Esophagus muscularis mucosa (tissue), 4 donors: ENCODE results near the gene MYEF2. TPM values are rescaled to one million over a fixed set of nuclear protein-coding genes. Genes with fewer than 3 reads are reported as not detected.

Experiments used
- DNase-seq: peaks from one replicate; pipeline ENCODE4 v3.0.0-alpha.2; 2017; ENCODE audit errors: extremely low spot score
- H3K27ac ChIP-seq, 4 donors: fragments of 200-600 bp; sonication (generic); replicated peaks in 1 of 4; 1 replicate in 3 of 4; 2 replicates in 1 of 4; pipeline ENCODE4 v1.5.1; 2016 to 2019; ENCODE audit warnings: mild to moderate bottlenecking in 1 of 4
- H3K27me3 ChIP-seq, 4 donors: fragments of 200-600 bp; sonication (generic); one replicate each; pipeline versions ENCODE4 v1.5.1 to v1.6.0; 2016 to 2019
- H3K36me3 ChIP-seq, 4 donors: fragments of 200-600 bp; sonication (generic); one replicate each; pipeline ENCODE4 v1.5.1; 2016 to 2019
- H3K4me1 ChIP-seq, 4 donors: fragments of 200-600 bp; sonication (generic); one replicate each; pipeline ENCODE4 v1.5.1; 2016 to 2019
- H3K4me3 ChIP-seq, 4 donors: fragments of 200-600 bp; sonication (generic); 1 replicate in 2 of 4; 2 replicates in 2 of 4; pipeline ENCODE4 v1.5.1; 2016 to 2019; ENCODE audit warnings: mild to moderate bottlenecking in 4 of 4, moderate library complexity in 1 of 4
- H3K9me3 ChIP-seq, 4 donors: fragments of 200-600 bp; sonication (generic); 1 replicate in 3 of 4; 2 replicates in 1 of 4; pipeline ENCODE4 v1.5.1; 2016 to 2019
- EP300 ChIP-seq: sonication (generic); formaldehyde crosslinking; IDR thresholded peaks from one replicate; pipeline ENCODE4 v1.6.1; 2017; ENCODE audit warnings: antibody characterized with exemption
- POLR2A ChIP-seq: fragments of 450-650 bp; IDR thresholded peaks from one replicate; pipeline ENCODE4 v1.6.1; 2017; ENCODE audit warnings: antibody characterized with exemption, moderate library complexity, mild to moderate bottlenecking, low read depth
- POLR2AphosphoS5 ChIP-seq, 2 donors: sonication (generic); formaldehyde crosslinking; IDR thresholded peaks; one replicate each; pipeline ENCODE4 v1.6.1; 2017; ENCODE audit warnings: antibody characterized with exemption in 2 of 2
- WGBS: methylation state at CpG from one replicate; pipeline ENCODE4 v1.1.5; 2018; 5-methylcytosine and 5-hydroxymethylcytosine counted together
- intact Hi-C: fragments of 100-400 bp; cut with DNase I; formaldehyde crosslinking; loops from one replicate; pipeline ENCODE4 v1.15.1; 2023
- total RNA-seq, 4 donors: library from RNA; depleted of rRNA; stranded (reverse); fragments of >200 nt; gene quantifications; one replicate each; pipeline versions ENCODE4 v1.1.0 to v1.2.1, GENCODE V29; 2016
- TF ChIP-seq, protein P1 (sequence below), 3 experiments: fragments of 200-600 bp in 2 of 3; fragments of 450-650 bp in 1 of 3; sonication (generic) in 2 of 3; IDR thresholded peaks; one replicate each; pipeline ENCODE4 v1.5.1; 2017 to 2019; ENCODE audit warnings: antibody characterized with exemption in 3 of 3, mild to moderate bottlenecking in 2 of 3, moderate library complexity in 1 of 3

MYEF2 gene, protein sequence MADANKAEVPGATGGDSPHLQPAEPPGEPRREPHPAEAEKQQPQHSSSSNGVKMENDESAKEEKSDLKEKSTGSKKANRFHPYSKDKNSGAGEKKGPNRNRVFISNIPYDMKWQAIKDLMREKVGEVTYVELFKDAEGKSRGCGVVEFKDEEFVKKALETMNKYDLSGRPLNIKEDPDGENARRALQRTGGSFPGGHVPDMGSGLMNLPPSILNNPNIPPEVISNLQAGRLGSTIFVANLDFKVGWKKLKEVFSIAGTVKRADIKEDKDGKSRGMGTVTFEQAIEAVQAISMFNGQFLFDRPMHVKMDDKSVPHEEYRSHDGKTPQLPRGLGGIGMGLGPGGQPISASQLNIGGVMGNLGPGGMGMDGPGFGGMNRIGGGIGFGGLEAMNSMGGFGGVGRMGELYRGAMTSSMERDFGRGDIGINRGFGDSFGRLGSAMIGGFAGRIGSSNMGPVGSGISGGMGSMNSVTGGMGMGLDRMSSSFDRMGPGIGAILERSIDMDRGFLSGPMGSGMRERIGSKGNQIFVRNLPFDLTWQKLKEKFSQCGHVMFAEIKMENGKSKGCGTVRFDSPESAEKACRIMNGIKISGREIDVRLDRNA
- total RNA-seq, result 10 to 100 TPM; 20.0 to 41.1 (median 27.3) TPM

DNA sequence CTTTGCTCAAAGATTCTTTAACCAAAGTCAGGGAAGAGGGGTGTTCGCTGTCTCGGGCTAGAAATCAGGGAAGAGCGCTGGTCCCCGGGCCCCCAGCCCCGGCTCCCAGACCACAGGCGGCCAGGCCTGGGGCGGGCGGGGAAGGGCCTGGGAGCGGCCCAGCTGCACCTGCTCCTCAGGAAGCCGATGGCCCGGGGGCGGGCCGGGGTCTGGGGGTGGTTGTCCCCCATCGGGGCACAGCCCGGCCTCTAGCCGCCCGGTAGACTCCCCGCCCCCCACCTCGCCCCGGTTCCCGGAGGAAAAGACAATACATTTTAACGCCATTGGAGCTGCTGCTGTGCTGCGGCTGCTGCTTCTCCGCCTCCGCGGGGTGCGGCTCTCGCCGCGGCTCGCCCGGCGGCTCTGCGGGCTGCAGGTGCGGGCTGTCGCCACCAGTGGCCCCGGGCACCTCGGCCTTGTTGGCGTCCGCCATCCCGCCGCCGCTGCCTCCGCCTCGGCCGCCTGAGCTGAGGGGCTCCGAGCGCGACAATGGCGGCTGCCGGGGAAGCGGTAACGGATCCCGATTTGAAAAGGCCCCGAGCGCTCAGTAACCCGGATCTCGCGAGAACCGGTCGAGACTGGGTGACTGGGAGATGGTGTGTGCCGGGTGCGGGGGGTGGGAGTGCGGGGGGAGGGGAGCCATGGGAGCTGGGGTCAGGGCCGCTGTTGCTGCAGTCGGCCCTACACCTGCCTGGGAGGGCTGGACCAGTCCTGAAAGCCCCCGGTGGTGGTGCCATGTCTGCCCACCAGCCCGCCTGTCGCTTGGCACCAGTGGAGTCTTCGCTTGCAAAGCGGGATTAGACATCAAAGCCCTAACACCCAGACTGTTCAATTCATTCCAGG lies at the start of gene MYEF2:
TSS of gene MYEF2 (minus strand) at position 530 of the 882 bp plus-strand sequence. CDS start at position 472, 58 bp downstream.
- H3K9me3 ChIP-seq, result no peaks in the 10 kb centered on the region
- TF ChIP-seq, protein P1, sequence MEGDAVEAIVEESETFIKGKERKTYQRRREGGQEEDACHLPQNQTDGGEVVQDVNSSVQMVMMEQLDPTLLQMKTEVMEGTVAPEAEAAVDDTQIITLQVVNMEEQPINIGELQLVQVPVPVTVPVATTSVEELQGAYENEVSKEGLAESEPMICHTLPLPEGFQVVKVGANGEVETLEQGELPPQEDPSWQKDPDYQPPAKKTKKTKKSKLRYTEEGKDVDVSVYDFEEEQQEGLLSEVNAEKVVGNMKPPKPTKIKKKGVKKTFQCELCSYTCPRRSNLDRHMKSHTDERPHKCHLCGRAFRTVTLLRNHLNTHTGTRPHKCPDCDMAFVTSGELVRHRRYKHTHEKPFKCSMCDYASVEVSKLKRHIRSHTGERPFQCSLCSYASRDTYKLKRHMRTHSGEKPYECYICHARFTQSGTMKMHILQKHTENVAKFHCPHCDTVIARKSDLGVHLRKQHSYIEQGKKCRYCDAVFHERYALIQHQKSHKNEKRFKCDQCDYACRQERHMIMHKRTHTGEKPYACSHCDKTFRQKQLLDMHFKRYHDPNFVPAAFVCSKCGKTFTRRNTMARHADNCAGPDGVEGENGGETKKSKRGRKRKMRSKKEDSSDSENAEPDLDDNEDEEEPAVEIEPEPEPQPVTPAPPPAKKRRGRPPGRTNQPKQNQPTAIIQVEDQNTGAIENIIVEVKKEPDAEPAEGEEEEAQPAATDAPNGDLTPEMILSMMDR (IDR thresholded peaks at IDR 0.05), result peak in 1 of 3 experiments; percentile 24
- TF ChIP-seq POLR2A (no peak), POLR2AphosphoS5 (IDR thresholded peaks at IDR 0.05) (peak; percentile 61 to 66), EP300 (no peak)
- intact Hi-C loops, result no loop called here
- WGBS, result 16% methylated on average over 8 of the region's 71 CpGs
- H3K4me3 ChIP-seq, result peak within 1 kb of the TSS; percentile 62 to 87 (median 76)
- DNase-seq, result no peak
- peaks cover 0 to 4% (median 0%) of the 10 kb centered on the region in 4 donors for H3K27me3 ChIP-seq
- peak within 1 kb of the TSS; percentile 84 to 96 (median 90) for H3K27ac ChIP-seq
- no peaks in the 10 kb centered on the region for H3K36me3 ChIP-seq
- H3K4me1 ChIP-seq, result peaks cover 0 to 25% (median 14%) of the 10 kb centered on the region in 4 donors

DNA sequence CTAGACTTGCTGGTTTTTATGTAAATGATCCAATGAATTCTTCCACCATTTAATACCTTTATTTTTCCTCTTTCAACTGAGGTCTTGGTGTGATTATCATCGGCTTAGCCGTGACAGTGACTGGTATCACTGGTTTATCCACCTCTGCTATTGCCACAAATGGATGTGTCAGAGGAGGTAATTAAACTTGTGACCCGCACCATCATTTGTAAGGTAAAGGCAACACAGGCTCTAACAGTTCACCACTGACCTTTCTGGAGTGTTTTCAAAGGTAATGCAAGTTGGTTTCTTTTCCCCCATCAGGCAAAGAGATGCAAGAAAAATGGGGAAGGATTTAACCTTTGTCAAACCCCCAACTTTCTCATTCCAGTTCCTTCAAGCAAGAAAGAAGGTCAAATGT lies 47.7 kb upstream of the MYEF2 start:
- no peak overlapping the region for H3K27ac ChIP-seq
- no peak for DNase-seq
- no peaks in the 10 kb centered on the region for H3K36me3 ChIP-seq
- no peak for TF ChIP-seq POLR2AphosphoS5 (IDR thresholded peaks at IDR 0.05)
- TF ChIP-seq, protein P1 (IDR thresholded peaks at IDR 0.05), result no peak
- no peak for TF ChIP-seq EP300
- no peak for TF ChIP-seq POLR2A
- 51% methylated on average over 3 of the region's 3 CpGs for WGBS
- no peak overlapping the region for H3K4me3 ChIP-seq
- no peaks in the 10 kb centered on the region for H3K4me1 ChIP-seq
- H3K27me3 ChIP-seq, result no peaks in the 10 kb centered on the region
- H3K9me3 ChIP-seq, result no peaks in the 10 kb centered on the region
- intact Hi-C loops, result no loop called here

DNA sequence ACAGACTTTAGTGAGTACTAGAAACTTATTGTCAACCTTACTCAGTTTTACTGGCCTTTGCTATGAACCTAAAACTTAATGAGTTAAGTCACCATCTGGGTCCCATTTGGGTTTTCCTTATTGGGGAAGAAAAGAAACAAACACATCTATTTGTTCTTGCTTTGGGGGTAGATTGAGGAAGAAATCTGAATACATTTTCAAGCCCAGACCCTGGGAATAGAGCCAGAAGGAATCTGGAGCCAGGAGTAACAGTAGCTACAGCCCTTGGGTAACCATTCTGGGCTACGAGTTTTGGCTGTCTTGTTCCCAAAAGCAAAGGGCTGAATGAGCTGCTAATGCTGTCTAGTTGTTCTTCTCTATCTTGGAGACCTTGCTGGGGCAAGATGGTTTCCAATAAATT lies 44.5 kb upstream of the MYEF2 start:
- TF ChIP-seq POLR2AphosphoS5 (IDR thresholded peaks at IDR 0.05) (no peak), POLR2A (no peak), EP300 (no peak)
- TF ChIP-seq, protein P1 (IDR thresholded peaks at IDR 0.05), result no peak
- no peaks in the 10 kb centered on the region for H3K4me1 ChIP-seq
- intact Hi-C loops, result no loop called here
- H3K4me3 ChIP-seq, result no peak overlapping the region
- H3K36me3 ChIP-seq, result no peaks in the 10 kb centered on the region
- no peak overlapping the region for H3K27ac ChIP-seq
- DNase-seq, result no peak
- no peaks in the 10 kb centered on the region for H3K9me3 ChIP-seq
- 54% methylated on average over 1 of the region's 1 CpG for WGBS
- H3K27me3 ChIP-seq, result no peaks in the 10 kb centered on the region

DNA sequence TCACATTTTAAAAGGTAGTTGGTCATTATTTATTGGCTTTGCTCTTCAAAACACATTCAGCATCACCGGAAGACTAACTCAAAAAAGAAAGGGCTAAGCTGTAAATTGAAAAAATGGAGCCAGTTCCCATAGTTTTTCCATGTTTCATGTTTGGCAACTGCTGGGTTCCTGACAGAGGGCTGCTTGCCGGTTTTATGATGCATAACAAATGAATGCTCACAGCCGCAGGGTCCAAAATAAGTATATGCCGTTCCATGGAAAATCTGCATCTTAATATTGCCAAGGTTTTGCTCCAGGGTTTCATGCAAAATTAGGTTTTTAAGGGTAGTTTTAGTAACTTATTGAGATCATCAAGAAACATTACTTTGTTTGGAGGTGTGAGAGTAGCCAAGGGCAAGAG lies 43.8 kb upstream of the MYEF2 start:
- no peak overlapping the region for H3K4me3 ChIP-seq
- H3K36me3 ChIP-seq, result no peaks in the 10 kb centered on the region
- WGBS, result 89% methylated on average over 4 of the region's 4 CpGs
- H3K27me3 ChIP-seq, result no peaks in the 10 kb centered on the region
- no peak for DNase-seq
- H3K9me3 ChIP-seq, result no peaks in the 10 kb centered on the region
- no peak overlapping the region for H3K27ac ChIP-seq
- no peaks in the 10 kb centered on the region for H3K4me1 ChIP-seq
- intact Hi-C loops, result no loop called here
- no peak for TF ChIP-seq POLR2AphosphoS5 (IDR thresholded peaks at IDR 0.05)
- TF ChIP-seq POLR2A, result no peak
- TF ChIP-seq EP300, result no peak
- TF ChIP-seq, protein P1 (IDR thresholded peaks at IDR 0.05), result no peak
